NCI-H1092 treated with DMSO at 0.1 percent for 48 hours (cell line): Measurements from ENCODE around the gene IGIP.
"Not testable (repeated sequence)": the region's sequence is repeated elsewhere in the genome, so short reads cannot be mapped to it uniquely, and the experiment has no call there.

Source experiments
- DNase-seq: peaks from one replicate; lab custom pipeline; 2025; lab: John Stamatoyannopoulos, UW

The IGIP gene

DNA sequence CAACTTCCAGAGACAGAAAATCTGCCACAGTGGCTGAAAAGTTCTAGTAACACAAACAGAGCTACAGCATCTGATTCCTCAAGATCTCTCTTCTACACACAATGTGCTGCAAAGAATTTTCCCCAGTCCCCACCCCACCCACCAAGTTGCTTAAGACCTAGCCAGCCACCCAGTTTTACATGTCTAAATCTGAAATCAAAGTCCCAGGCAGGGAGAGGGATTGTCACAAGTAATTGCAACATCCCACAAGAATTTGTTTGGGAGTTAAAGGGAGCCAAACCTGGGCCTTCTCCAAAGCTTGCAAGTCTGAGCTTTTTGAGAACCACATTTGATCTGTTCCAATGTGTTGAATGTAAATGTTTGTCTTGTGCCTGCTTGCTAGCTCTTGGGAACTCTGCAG, 15.5 kb downstream of the IGIP start:
- DNase-seq = no peak

DNA sequence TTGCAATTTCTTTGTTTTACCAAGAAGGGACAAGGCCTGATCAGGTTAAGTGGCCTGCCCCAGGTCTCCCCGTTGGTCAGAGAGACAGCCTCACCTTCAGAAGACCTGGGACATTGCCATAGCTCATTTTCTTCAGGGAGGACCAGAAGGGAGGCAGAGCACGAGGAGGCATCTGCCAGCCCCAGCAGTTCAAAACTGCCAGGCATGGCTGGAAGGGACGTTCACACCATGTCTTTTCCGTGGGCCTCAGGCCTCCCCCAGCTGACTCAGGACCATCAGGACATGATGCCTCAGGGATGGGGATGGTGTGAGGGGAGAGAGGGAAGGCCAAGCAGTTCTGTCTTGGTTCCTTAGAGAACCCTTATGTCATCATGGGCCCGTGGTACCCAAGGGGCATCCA, 16.5 kb downstream of the IGIP start:
- DNase-seq = no peak

DNA sequence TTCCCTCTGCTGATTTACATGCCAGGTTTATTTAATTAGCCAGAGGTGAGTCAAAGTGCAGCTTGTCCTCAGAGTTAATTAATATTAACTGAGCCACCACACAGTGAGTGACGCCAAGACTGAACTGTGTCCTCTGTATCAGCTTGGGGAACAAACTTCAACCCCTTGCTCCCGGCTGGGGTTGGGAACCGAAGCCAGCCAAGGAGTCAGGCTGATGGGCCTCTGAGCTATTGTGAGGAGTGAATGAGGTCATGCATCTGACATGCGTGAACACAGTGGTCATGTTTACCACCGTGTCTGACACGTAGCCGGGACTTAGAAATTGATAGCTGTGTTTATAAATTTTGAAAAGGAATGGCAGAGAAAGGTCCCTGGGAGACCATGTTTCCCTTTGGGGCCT, 17.1 kb downstream of the IGIP start:
- no peak for DNase-seq

DNA sequence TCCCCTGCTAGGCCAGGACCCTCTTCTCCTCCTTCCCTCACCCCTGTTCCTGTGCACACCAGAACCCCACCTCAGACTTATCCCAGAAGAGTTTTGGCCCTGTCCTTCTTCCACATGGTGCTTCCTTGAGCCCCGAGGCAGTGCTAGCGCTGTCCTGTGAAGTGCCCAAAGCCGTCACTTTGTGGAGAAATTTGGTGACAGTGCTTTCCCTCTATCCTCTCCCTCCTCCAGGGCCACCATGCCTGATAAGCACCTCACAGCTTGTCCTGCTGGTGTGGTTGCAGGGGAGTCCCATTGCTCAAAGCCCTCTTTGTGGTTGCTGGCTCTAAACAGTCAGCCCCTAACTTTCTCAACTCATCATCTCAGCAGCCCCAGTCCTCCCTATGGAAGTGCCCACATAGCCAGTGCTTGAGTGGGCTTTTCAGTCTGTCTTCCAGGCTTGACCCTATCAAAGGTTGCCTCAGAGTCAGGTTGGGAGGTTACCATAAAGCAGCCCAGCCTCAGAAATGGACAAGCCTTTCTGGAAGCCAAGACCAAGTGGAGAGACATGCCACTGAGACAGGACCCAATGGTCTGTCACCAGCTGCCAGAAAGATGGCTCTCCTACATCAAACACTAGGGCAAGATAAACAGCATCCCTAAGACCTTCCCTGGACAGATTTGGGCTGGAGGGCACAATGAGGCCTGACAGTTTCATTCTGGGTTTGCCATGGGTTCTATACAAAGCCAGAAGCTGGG, 18.0 kb downstream of the IGIP start:
- no peak for DNase-seq

DNA sequence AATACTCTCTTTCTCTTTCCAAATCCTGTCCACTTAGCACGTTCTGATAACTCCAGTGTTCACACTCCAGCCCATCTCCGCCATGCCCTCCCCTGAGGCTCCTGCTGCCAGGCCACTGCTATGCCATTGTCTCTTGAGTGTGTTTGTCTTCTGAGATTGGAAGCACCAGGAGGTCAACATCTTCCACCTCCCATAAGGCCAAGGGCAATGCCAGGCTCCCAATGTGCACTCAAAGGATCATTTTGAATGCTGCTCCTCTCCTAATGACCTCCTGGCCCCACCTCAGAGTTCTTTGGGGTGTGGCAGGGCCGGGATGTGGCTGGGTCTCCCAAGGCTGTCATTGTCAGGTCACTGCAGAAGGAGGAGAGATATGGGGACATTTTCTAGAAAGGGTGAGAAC, 19.5 kb downstream of the IGIP start:
- DNase-seq = no peak

DNA sequence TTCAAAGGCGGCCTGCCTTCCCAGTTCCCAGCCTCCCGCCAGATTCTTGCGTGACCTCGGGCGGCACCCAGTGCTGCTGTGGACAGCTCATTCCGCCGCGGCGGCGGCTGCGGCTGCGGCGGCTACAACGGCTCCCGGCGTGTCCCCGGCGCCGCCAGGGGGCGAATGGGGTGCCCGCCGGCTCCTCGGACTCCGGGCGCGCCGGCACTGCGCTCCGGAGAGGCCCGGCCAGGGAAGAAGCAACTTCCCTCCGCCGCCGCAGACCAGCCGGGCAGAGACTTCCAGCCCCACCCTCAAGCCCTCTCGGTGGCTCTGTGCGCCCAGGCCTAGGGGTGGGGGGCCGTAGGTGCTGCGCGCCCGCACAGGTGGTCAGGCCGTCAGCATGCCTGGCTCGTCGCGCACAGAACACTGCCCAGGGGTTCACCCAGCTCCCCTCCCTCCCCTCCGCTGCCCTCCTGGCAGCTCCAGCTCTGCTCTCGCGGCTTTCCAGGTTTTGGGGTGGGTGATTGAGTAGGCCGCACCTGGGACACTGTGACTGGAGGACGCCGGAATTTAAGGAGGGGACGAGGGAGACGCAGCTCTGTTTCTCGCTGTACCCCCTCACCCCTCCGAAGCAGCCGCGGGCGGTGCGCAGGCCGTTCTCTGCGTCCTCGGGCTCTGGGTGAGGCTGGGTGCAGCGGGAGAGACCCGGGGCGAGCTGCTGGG, 20.2 kb downstream of the IGIP start:
- DNase-seq = peak; percentile 8

DNA sequence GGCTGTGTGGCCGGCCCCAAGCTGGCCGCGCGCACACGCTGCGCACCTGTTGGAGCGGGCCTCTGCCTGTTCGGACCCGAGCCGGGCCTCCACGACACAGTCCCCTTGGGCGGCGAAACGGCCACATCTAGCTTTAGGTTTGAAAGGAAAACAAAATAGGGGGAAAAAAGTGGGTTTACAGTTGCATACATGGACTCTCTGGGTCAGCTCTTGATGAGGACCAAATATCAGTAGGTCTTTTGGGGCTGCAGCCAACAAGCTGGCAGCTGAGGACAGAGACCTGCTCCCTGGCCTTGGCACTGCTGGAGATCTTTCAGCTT, 20.7 kb downstream of the IGIP start:
- no peak for DNase-seq

DNA sequence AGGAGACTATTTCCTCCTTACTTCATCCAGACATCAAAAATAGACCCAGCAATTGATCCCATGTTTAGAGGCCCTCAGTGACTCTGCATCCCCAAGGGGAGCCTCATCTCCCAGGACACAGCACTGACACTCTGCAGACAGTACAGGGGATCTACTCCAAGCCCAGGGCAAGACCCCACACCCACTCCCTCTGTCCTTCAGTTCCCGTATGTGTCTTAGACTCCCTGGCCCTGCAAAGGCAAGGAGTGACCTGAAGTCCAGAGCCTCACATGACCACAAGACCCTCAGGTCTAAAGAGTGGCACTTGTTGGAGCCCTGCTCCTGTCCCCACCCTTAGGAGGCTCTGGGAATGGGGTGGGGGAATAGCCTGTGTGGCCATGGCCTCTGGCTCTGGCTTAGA, 21.7 kb downstream of the IGIP start:
- DNase-seq = no peak

DNA sequence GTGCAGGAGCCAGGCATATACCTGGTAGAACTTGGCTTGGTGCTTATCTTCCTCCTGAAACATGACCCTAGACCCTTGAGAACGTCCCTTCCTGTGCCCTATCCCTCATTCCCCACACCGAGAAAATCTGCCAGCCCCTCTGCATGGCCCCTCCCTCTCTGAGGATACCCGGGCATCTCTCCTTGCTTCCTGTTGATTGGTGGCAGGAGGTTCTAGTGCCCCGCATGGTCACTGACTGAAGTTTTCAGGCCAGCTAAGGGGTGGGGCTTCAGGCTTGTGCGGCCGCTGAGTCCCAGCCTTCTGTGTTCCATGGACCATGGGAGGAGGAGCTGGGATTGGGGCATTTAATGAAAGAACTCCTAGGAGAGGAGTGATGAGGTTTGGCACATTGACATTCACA, 22.8 kb downstream of the IGIP start:
- no peak for DNase-seq

DNA sequence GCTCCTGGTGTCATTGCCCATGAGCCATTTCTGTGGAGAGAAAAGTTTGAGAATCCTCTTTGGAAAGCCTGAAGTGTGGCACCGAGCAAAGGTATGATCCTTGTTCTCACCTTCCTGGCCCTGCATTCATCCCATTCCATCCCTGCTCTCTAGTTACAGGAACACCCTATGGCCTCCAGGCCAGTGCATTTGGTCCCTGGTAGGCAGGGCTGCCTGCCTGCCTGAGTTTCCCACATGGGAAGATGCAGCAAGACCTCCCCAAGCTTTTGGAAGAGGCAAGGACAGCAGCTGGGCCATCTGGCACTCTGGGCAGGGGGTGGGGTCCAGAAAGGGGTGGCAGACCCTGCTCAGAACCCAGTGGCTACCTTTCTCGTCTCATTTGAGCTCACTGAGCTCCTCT, 24.5 kb downstream of the IGIP start:
- DNase-seq = no peak

DNA sequence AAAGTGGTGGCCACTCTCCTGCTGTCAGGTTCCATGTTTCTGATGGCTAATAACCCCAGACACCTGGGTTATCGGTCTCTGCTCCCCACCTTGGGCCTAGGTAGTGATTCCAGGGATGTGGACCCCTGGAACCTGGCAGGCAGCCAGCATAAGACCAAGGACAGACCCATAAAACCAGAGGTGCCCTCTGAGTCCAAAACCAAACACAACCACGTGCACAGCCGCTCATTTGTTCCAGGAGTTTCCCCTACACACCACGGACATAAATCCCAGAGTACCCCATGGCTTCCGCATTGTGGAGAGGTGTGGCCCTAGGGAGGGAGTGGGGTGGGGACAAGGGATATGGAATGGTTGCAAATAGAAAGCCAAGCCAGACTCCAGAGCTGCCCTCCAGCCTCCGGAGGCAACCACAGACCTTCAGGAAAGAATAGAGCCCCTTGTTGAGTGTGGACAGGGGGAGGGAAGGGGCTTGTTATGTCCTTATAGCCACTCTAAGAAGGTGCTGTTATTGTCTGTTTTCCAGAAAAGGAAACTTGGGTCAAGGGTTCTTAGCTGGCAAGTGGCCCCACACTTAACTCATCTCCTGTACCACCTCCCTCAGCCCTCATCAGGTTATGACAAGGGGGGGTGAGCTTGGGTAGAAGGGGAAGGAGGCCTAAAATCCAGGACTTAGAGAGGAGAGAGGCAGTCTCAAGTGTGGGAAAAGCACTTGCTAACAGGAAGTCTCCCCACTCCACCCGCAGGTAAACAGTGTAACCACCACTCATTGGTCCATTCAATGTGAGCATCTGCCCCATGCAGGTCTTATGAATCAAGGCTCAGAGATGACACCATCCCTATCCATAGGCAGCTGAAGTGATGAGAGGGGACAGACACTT, 25.6 kb downstream of the IGIP start:
- no peak for DNase-seq

DNA sequence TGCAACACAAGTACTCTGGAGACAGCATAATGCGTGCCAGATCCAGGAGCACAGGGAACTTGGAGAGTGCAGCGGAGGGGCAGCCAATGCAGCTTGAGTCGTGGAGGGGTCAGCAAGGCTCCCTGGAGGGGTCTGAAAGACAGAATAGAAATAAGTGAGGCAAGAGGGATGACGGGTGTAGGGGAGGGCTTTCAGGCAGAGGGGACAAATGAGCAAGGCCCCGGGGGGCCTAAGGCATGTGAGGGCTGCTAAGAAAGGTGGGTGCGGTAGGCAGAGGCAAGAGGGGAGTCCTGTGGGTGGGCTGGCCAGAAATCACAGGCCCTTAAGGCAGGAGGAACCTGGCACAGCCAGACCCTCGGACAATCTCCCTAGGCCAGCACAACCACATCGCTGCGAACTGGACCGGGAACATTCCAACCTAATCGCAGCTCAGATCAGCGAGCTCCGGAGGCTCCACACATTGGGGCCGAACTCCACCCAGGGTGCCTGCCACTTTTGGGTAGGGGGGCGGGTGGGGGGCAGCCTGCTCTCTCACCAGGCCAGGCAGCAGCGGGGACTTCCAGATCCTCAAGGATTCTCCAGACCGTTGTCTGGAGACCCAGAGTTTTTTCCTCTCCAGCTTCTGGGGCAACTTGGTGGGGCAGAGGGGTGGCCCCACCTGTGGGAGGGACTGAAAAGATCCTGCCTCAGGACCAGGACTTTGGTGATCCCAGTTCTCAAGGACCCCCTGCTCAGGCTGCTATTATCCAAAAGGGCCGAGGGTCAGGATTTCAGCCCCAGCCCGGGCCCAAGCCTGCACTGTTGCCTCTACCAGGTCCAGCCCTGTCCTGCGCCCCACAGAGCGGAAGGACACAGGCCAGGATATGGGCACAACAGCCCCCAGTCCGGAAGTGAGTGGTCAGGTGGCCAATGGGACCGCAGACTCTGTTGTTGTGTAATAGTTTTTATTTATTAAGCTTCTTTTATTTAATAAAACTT, 26.6 kb downstream of the IGIP start:
- DNase-seq = no peak

DNA sequence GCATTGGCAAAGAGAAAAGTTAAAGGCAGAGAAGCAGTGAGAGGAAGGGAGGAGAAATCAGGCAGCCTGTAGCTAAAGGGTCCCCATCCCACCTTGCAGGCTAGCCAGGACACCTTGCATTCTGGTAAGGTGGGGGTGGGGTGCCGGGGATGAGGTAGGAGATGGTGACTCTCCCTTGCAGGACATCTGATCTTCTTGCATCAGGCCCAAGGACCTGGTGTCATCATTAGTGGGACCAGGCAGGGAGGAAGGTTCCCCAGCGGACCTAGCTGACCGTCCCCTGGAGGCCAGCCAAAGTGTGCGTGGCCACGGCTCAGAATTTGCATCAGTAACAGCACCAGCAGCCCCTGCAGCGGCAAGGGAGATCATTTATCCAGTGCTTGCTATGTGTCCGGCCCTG, 27.5 kb downstream of the IGIP start:
- no peak for DNase-seq

DNA sequence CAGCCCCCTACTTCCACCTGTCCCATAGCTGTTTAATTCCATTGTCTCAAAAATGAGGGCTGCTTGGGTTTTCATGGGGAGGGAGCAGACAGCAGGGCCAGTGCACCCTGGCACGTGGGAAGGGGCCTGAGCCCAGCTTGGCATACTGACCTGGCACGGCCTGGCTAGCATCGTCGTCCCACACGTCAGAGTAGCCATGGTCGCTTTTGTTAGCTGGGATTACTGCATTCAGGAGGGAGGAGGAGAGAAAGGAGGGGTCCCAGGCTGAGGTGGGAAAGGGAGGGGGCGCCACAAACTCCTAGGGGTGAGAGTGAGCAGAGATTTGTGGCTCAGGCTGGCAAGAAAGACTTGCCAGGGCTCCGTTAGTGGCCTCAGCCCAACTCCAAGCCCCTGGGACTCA, 28.2 kb downstream of the IGIP start:
- DNase-seq = no peak

DNA sequence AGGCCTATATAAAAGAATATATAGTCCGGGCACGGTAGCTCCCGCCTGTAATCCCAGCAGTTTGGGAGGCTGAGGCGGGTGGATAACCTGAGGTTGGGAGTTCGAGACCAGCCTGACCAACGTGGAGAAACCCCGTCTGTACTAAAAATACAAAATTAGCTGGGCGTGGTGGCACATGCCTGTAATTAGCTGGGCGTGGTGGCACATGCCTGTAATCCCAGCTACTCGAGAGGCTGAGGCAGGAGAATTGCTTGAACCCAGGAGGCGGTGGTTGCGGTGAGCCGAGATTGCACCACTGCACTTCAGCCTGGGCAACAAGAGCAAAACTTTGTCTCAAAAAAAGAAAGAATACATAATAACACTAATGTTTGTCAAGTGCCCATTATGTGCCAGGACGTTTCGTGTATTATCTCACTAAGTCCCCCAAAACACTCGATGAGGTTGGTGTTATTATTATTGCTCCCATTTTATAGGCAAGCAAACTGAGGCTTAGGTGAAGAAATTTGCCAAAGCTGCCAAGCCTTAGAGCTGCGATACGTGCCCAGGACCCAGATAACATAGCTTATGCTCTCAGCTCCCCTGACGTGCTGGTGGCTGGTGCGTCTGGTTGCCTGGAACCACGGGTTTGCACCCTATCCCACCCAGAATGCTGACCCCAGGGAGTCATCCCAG, 29.1 kb downstream of the IGIP start:
- not testable (repeated sequence) for DNase-seq

DNA sequence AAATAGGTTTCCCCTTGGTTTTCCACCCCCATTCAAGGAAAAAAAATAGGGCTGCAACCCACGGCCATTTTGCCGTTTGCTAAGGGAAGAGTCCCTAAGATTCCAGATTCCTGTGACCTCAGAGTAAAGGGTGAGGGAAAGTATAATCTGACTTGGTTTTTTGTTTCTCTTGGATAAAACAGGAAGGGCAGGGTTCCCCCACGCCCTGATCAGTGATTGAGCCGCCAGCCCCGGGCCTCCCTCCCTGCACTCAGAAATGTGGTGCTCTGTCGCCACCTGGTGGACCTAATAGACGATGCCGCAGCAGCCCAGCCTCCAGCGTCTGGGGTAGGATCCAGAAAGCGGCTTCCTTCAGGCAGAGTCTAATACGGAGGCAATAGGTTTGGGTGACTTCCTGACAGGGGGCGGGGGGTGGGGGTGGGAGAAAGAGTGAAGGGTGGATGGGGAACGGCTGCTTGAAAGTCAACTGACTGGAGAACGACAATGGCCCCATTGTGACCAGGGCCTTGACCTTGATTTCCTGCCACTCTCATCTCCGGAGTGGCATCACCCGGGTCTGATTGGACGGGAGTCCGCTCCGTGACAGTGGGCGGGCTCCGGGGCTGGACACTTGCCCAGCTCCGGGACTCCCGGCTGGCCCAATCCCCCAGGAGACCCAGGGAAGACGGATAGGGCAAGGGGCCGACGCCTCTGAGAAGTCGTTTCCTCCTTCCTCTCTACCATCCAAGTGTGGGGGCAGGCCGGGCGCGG, 31.5 kb downstream of the IGIP start:
- DNase-seq = peak; percentile 67

DNA sequence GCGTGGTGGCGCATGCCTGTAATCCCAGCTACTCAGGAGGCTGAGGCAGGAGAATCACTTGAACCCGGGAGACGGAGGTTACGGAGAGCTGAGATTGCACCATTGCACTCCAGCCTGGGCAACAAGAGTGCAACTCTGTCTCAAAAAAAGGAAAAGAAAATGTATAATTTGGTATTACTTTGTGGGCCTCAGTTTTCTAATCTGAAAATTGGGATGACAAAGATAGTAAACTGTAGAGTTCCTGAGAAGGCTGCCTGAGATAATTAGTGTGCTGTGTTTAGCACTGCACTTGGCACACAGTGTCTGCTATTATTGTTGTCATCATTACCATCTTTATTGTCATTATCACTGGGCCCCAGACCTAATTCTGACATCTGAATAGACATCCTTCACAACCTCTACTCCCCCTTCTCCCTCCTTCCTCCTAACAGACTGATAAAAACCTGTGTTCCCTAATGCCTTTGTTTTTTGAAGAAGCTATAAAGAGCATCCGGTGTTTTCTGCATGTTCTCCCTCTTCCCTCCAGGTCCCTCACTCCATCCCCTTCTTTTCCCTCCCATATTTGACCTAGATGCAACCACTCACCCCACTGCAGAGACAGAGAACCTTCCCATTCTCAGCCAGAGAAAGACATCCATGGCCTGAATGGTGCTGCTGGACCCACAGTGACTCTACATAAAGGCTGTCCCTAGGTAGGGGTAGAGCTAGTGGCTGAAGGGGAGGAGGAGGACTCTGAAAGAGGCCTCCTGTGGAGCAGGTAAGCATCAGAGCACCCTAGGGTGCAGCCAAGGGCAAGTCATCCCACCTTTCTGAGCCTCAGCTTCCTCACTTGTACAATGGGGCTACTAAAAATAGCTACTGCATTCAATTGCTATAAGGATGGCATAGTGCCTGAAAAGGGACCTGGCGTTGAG, 33.5 kb downstream of the IGIP start:
- DNase-seq = no peak

DNA sequence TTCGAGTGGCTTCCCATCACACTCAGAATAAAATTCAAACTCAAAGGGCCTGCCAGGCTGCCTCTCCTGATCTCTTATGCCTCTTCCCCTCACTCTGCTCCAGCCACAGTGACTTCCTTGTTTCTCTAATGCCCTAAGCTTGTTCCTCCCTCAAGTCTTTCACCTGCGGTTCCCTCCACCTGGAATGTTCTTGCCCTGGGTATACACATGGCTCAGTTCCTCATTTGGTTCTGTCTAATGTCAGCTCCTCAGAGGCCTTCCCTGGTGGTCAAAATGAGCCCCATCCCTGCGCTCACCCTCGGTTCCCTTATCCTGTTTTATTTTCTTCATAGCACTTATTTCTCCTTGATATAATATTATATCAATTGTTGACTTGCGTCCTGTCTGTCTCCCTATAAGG, 36.5 kb downstream of the IGIP start:
- DNase-seq = no peak

DNA sequence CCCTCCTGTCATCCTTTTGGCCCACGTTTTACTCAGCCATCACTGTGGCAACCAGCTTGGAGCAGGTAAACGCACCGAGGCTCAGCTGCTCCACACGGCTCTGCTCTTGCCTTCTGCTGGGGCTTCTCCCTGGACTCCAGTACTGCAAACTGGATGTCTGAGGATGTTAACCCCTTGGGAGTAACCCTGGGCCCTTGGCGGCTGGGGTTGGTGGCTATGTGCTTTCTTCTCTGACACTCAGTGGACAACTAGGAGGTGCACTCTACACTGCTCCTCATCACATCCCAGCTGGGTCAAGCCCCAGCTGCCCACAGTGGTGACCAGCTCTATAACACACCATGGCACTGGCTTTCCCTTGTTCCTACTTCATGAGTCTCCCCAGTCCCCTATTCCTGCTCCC, 37.0 kb downstream of the IGIP start:
- no peak for DNase-seq
